Heart left ventricle (tissue), 16 donors: ENCODE data around the gene ROPN1L. TPM values are rescaled to one million over a fixed set of nuclear protein-coding genes. Genes with fewer than 3 reads are reported as not detected.

ENCODE experiments used
- ATAC-seq, 4 donors: fragments of 200-7000 bp; cut with Tn5 transposase; one replicate each; pipeline ENCODE4 v1.9.1; 2020 to 2022; ENCODE audit warnings: moderate library complexity in 4 of 4, mild to moderate bottlenecking in 3 of 4, moderate number of reproducible peaks in 1 of 4
- DNase-seq, 5 donors: peaks; one replicate each; pipeline ENCODE4 v3.0.0-alpha.2; 2020
- H3K27ac ChIP-seq, 12 donors: fragments of 200-600 bp; sonication (generic) in 4 of 12; one replicate each; pipeline versions ENCODE4 v1.5.0 to v1.8.0; 2016 to 2022; ENCODE audit warnings: mild to moderate bottlenecking in 2 of 12
- H3K27me3 ChIP-seq, 9 donors: fragments of 200-600 bp; sonication (generic) in 2 of 9; one replicate each; pipeline versions ENCODE4 v1.5.1 to v1.8.0; 2016 to 2022; ENCODE audit warnings: mild to moderate bottlenecking in 3 of 9
- H3K36me3 ChIP-seq, 9 donors: fragments of 200-600 bp; sonication (generic) in 2 of 9; one replicate each; pipeline versions ENCODE4 v1.5.0 to v1.8.0; 2018 to 2022; ENCODE audit warnings: mild to moderate bottlenecking in 2 of 9
- H3K4me1 ChIP-seq, 12 donors: fragments of 200-600 bp; sonication (generic) in 4 of 12; one replicate each; pipeline versions ENCODE4 v1.5.0 to v1.8.0; 2016 to 2022; ENCODE audit warnings: mild to moderate bottlenecking in 3 of 12
- H3K4me3 ChIP-seq, 12 donors: fragments of 200-600 bp; sonication (generic) in 4 of 12; one replicate each; pipeline versions ENCODE4 v1.5.0 to v1.8.0; 2017 to 2022; ENCODE audit warnings: mild to moderate bottlenecking in 9 of 12, moderate library complexity in 4 of 12
- H3K9me3 ChIP-seq, 12 donors: fragments of 200-600 bp; sonication (generic) in 4 of 12; one replicate each; pipeline versions ENCODE4 v1.5.0 to v1.8.0; 2016 to 2022; ENCODE audit warnings: mild to moderate bottlenecking in 1 of 12
- POLR2A ChIP-seq, 2 donors: fragments of 450-650 bp; IDR thresholded peaks; one replicate each; pipeline ENCODE4 v1.6.1; 2017; ENCODE audit warnings: antibody characterized with exemption in 2 of 2, mild to moderate bottlenecking in 2 of 2, moderate library complexity in 2 of 2
- WGBS, 4 donors: extraction: QIAGEN DNeasy Blood & Tissue Kit in 2 of 4; methylation state at CpG; one replicate each; pipeline versions ENCODE4 v1.1.5 to v1.1.7; 2013 to 2018; 5-methylcytosine and 5-hydroxymethylcytosine counted together
- intact Hi-C, 10 donors: fragments of 100-400 bp; cut with DNase I; formaldehyde crosslinking; loops; one replicate each; pipeline versions ENCODE4 v1.11.1 to v1.14.2; 2022
- polyA plus RNA-seq, 2 donors: library from polyadenylated mRNA; stranded (reverse); fragments of 200-250 nt; gene quantifications; one replicate each; pipeline ENCODE4 v1.2.3, GENCODE V29; 2013
- total RNA-seq, 9 donors: library from RNA; depleted of rRNA in 2 of 9; stranded (reverse); fragments of >200 nt in 2 of 9; fragmentation: NEBNext Ultra II Directional in 3 of 9; extraction: Animal tissue kit (Norgen Biotek cat#: 25700) in 3 of 9; gene quantifications; one replicate each; pipeline versions ENCODE4 v1.1.0 to v1.2.4, GENCODE V29; 2016 to 2023
- TF ChIP-seq, protein P1 (sequence below), 12 donors: fragments of 200-600 bp; sonication (generic) in 4 of 12; IDR thresholded peaks; one replicate each; pipeline versions ENCODE4 v1.5.0 to v1.8.0; 2018 to 2022; ENCODE audit warnings: antibody characterized with exemption in 12 of 12, mild to moderate bottlenecking in 5 of 12
- donor health status: ischemic (EF 13 %, LVEDD 7.1; RV severe dilation, severe dysfunction).
- donor health status: healthy with polysubstance abuse.
- donor health status: DM: no; HTN: yes; CAD: no.
- donor health status: DM: no; HTN: no; CAD: no.
- donor health status: ischemic (EF 25% LVEDD 6.9; RV normal size, moderate dysfunction).
- donor health status: ischemic (EF 25% LVEDD 5.7; RV mildly dilated, moderate dysfunction).
- donor health status: healthy.
- donor health status: DM: yes; HTN: yes; CAD: no.
- donor health status: ischemic (EF 35%, LVEDD 5.7; RV mildly dilated, moderate dysfunction).
- donor health status: nonischemic (EF 11% LVEDD 7.7; RV severe dilation, severe dysfunction).
- donor health status: DM: yes; HTN: yes; CAD: no.
- donor health status: PGD.
- donor health status: ischemic (EF 29% LVEDD 5.4; RV normal size, mild dysfunction).
- donor health status: nonischemic (EF 23%, LVEDD 6.1; RV moderate dilation, normal function).

Gene ROPN1L
- total and polyA plus RNA-seq, 11 donors: 0.14 to 0.81 (median 0.46) TPM; not detected in 4

DNA sequence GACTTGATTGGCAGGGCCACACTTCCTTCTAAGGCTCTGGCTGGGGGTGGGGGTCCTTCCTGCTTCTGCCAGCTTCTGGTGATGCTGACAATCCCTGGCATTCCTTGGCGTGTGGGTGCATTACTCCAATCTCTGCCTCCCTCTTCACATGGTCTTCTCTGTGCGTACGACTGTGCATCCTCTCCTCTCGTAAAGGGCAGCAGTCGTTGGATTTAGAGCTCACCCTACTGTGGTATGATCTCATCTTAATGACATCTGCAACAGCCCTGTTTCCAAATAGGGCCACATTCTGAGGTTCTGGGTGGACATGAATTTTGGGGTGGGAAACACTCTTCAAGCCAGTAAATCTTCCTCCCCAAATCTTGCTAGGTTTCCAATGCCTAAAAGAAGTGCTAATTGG is 36.8 kb downstream of the ROPN1L start:
- H3K36me3 ChIP-seq: no peaks in the 10 kb centered on the region
- intact Hi-C loops: loop anchor here in 1 of 10 donors (10.0 kb wide), 1 partner anchor 76 kb away; no protein-coding TSS in a partner anchor
- peaks cover 0 to 15% (median 3%) of the 10 kb centered on the region in 12 donors for H3K9me3 ChIP-seq
- 67 to 86% (median 76%) methylated on average over 5 of the region's 5 CpGs for WGBS, 4 donors
- H3K27ac ChIP-seq: no peak overlapping the region
- ATAC-seq (no peak), DNase-seq (no peak)
- H3K4me1 ChIP-seq: peaks cover 0 to 18% (median 0%) of the 10 kb centered on the region in 12 donors
- no peaks in the 10 kb centered on the region for H3K27me3 ChIP-seq
- TF ChIP-seq, protein P1, sequence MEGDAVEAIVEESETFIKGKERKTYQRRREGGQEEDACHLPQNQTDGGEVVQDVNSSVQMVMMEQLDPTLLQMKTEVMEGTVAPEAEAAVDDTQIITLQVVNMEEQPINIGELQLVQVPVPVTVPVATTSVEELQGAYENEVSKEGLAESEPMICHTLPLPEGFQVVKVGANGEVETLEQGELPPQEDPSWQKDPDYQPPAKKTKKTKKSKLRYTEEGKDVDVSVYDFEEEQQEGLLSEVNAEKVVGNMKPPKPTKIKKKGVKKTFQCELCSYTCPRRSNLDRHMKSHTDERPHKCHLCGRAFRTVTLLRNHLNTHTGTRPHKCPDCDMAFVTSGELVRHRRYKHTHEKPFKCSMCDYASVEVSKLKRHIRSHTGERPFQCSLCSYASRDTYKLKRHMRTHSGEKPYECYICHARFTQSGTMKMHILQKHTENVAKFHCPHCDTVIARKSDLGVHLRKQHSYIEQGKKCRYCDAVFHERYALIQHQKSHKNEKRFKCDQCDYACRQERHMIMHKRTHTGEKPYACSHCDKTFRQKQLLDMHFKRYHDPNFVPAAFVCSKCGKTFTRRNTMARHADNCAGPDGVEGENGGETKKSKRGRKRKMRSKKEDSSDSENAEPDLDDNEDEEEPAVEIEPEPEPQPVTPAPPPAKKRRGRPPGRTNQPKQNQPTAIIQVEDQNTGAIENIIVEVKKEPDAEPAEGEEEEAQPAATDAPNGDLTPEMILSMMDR (IDR thresholded peaks at IDR 0.05): no peak
- TF ChIP-seq POLR2A (IDR thresholded peaks at IDR 0.05): no peak
- H3K4me3 ChIP-seq: no peak overlapping the region

DNA sequence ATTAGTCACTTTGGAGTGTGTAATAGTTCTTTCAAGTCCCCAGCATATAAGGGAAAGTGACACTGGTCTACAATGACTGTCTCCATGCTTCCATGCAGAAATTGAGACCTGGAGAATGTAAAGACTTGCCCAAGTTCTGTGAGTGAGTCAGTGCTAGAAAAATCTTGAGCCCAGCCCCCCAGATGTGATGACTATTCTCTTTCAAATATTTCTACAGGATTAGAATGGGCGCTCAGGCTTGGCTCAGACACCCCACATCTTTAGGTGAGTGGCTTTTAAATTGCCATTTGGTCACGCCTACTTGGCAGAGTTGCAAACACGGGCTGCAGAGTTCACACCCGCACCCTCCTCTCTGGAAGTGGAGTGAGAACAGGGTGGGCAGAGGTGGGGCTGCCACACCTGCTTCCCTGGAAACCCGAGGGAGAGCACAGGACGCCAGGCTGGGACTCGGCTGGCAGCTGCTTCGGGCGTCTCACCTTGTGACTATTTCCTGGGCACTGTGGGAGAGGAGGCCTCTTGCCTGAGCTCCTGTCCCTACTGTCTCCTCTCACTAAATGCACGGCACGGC is 37.6 kb downstream of the ROPN1L start:
- no peaks in the 10 kb centered on the region for H3K36me3 ChIP-seq
- WGBS, 4 donors: 78 to 83% (median 83%) methylated on average over 10 to 11 of the region's 11 CpGs
- intact Hi-C loops: loop anchor here in 1 of 10 donors (10.0 kb wide), 1 partner anchor 76 kb away; no protein-coding TSS in a partner anchor
- H3K27me3 ChIP-seq: no peaks in the 10 kb centered on the region
- peaks cover 0 to 15% (median 3%) of the 10 kb centered on the region in 12 donors for H3K9me3 ChIP-seq
- no peak overlapping the region for H3K4me3 ChIP-seq
- peak in 1 of 4 donors; percentile 36 for ATAC-seq
- no peak for DNase-seq
- no peak overlapping the region for H3K27ac ChIP-seq
- TF ChIP-seq POLR2A (IDR thresholded peaks at IDR 0.05): no peak
- TF ChIP-seq, protein P1 (IDR thresholded peaks at IDR 0.05): no peak
- H3K4me1 ChIP-seq: peaks cover 0 to 18% (median 0%) of the 10 kb centered on the region in 12 donors

DNA sequence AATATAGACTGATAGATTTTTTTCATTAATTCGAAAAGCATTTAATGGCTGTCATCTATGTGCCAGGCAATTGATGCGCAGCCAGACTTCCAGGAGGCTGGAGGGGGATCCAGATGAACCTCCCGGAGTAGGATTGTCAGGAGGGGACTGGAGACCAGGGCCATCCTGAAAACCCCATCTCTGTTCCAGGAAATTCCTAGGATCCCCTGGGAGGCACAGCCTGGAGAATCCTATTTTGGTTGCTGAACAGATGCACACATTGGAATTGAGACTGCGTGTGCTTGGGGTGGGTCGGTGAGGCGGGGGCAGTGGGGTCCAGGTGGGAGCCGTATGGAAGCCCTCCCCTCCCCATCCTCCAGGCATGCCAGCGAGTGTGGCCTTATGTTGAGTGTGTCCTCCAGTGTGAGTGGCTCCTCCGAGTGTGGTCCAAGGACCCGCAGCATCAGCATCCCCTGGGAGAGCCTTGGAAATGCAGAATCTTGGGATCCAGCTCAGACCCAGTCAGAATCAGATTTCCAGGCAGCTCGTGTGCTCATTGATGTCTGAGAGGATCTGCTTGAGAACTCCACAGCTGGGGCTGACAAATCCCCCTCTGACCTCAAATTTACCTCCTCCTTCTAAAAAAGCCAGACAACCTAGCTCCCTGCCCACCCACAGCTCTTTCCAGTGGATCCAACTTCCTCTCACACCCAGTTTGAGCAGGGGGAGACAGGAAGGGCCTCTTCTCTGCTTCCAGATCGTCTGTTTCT is 38.7 kb downstream of the ROPN1L start:
- DNase-seq (no peak), ATAC-seq (no peak)
- Histone ChIP-seq H3K4me3 (no peak overlapping the region), H3K4me1 (peaks cover 0 to 25% (median 10%) of the 10 kb centered on the region in 12 donors), H3K9me3 (peaks cover 0 to 8% (median 0%) of the 10 kb centered on the region in 12 donors), H3K27me3 (no peaks in the 10 kb centered on the region), H3K36me3 (no peaks in the 10 kb centered on the region), H3K27ac (peak overlapping the region in 7 of 12 donors; percentile 6 to 59 (median 11))
- WGBS, 4 donors: 60 to 68% (median 67%) methylated on average over 10 to 12 of the region's 12 CpGs
- TF ChIP-seq, protein P1 (IDR thresholded peaks at IDR 0.05): no peak
- TF ChIP-seq POLR2A (IDR thresholded peaks at IDR 0.05): no peak
- intact Hi-C loops: no loop called here

DNA sequence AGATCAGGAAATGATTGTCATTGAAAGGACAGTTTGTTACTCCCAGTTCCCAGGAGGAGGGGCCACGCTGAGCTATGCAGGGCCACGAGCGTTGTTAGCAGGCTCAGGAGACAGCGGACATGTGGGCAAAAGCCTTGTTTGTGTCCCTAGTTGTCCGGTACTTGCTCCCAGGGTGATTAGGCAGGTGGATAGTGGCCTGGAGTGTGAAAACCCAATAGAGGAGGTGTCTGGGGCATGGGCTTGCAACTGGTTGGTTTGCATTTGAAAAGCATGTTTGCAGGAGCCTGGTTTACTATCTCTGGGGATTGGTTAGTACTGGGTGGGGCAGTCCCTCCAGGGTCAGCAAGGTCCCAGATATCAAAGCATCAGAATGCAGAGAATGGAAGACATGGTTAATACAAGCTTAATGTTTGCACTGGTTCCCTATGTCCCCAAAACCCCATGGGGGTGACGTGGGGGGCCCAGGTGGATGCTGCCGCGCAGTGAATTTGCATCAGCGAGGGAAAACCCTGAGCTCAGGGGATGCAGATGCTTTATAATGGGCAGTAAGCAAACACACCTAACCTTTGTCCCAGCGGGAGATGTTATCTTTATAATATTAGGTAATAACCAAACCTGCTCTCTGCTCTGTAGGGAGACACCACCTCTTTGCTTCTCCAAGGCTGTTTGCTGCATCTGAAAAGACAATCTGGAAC is 39.7 kb downstream of the ROPN1L start:
- intact Hi-C loops: no loop called here
- H3K4me1 ChIP-seq: peaks cover 0 to 35% (median 14%) of the 10 kb centered on the region in 12 donors
- DNase-seq (no peak), ATAC-seq (no peak)
- H3K4me3 ChIP-seq: no peak overlapping the region
- H3K27ac ChIP-seq: peak overlapping the region in 6 of 12 donors; percentile 6 to 59 (median 10)
- 70 to 81% (median 77%) methylated on average over 10 of the region's 10 CpGs for WGBS, 4 donors
- TF ChIP-seq, protein P1 (IDR thresholded peaks at IDR 0.05): no peak
- no peak for TF ChIP-seq POLR2A (IDR thresholded peaks at IDR 0.05)
- no peaks in the 10 kb centered on the region for H3K36me3 ChIP-seq
- no peaks in the 10 kb centered on the region for H3K9me3 ChIP-seq
- no peaks in the 10 kb centered on the region for H3K27me3 ChIP-seq
